GM12878 (cell line): ENCODE measurements around the gene NYAP1.

Experiments
- ASH2L ChIP-seq: fragments of 300-600, 200-600 bp; sonication (generic); IDR thresholded peaks from 2 replicates; pipeline ENCODE4 v1.6.1; 2017; ENCODE audit warnings: low read depth, mild to moderate bottlenecking, borderline replicate concordance
- CTCF ChIP-seq, 3 experiments: IDR thresholded peaks in 2 of 3; conservative IDR thresholded peaks in 1 of 3; 2 replicates each; pipeline ENCODE4 v1.5.1; 2011; ENCODE audit warnings: low read depth in 3 of 3, low read length in 3 of 3, mild to moderate bottlenecking in 3 of 3, control low read depth in 2 of 3, moderate library complexity in 2 of 3, inconsistent platforms in 1 of 3, mixed read lengths in 1 of 3; ENCODE audit not compliant: control insufficient read depth in 2 of 3, insufficient read depth in 1 of 3; ENCODE audit errors: extremely low read depth in 1 of 3
- IKZF2 ChIP-seq, 2 experiments: fragments of 450-650 bp; IDR thresholded peaks; 2 replicates each; pipeline ENCODE4 v1.6.1; 2017; ENCODE audit warnings: mild to moderate bottlenecking in 2 of 2, moderate library complexity in 2 of 2
- KDM1A ChIP-seq: fragments of 200-600 bp; sonication (generic); IDR thresholded peaks from 2 replicates; pipeline ENCODE4 v1.6.1; 2016; ENCODE audit warnings: borderline replicate concordance
- KLF5 ChIP-seq: fragments of 450-650 bp; IDR thresholded peaks from 2 replicates; pipeline ENCODE4 v1.6.1; 2014; ENCODE audit warnings: mild to moderate bottlenecking; ENCODE audit not compliant: partially characterized antibody
- MEF2A ChIP-seq: IDR thresholded peaks from 2 replicates; pipeline ENCODE4 v1.6.1; 2011; ENCODE audit warnings: low read depth, mild to moderate bottlenecking, low read length, moderate library complexity; ENCODE audit not compliant: insufficient read depth
- SP1 ChIP-seq: IDR thresholded peaks from one replicate; pipeline ENCODE4 v1.6.1; 2011; ENCODE audit warnings: low read depth, low read length
- SUZ12 ChIP-seq: fragments of 200-600 bp; sonication (generic); IDR thresholded peaks from one replicate; pipeline ENCODE4 v1.6.1; 2018; ENCODE audit warnings: antibody characterized with exemption, mild to moderate bottlenecking; ENCODE audit not compliant: unreplicated experiment

GRCh38 chr7:100496509-100496908 lies 12.8 kb downstream of the NYAP1 start:
- TF ChIP-seq KDM1A (no peak), ASH2L (no peak), SP1 (no peak), MEF2A (no peak), CTCF (IDR thresholded peaks at IDR 0.05 in 2 of 3, conservative IDR thresholded peaks at IDR 0.05 in 1 of 3; ENCODE audit: control insufficient read depth in 2 of 3, extremely low read depth in 1 of 3, insufficient read depth in 1 of 3, low read depth in 3 of 3, low read length in 3 of 3) (no peak), KLF5 (no peak), SUZ12 (no peak), IKZF2 (IDR thresholded peaks at IDR 0.05) (no peak)
